Measurements from ENCODE around the gene FUCA1. TPM values are rescaled to one million over a fixed set of nuclear protein-coding genes. Genes with fewer than 3 reads are reported as not detected.

Gene FUCA1
- total RNA-seq, 3 donors from 2014 or later: 82.2 to 171 (median 159) TPM

DNA sequence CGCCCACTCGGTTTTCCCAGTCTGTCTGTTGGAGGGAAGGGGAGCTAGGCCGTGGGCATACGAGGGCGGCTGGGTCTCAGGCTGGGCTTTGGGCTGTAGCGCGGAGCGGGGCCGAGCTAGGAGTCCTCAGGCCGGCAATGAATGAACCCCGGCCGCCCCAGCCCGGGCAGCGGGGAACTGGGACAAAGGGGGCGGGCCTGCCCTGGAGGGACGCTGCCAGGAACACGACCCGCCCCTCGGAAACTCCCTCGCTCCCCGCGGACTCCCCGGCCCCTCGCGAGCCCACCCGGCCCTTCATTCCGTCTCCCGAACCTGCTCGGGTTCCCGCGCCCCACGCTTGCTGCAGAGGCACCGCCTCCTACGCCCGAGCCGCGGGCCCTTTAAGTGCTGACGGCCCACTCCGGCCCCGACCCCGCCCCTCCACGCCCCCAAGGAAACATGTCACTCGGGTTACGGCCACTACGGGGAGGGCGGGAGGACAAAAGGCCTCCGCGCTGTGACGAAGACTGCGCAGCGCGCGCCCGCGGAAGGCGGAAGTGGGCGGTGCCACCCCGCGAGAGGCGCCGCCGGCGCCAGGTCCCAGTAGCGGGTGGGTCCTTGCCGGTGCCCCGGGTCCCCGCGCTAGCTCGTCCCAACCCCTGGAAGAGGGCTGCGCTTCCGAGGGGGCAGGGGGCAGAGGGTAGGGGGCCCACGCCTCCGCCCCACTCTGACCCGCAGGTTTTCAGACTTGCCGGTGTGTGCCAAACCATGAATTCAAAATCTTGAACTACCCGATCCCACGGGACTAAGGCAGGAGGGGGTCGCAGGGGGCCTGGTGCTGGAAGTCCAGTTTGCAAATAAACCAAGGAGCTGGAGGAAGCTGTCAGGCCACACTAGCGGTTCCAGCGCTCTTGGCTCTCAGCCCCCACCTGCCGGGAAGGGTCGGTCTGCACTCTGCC, 67.4 kb downstream of the FUCA1 start, which contains the start of gene GALE:
Gene GALE (minus strand): TSS at position 355 of the 938 bp plus-strand sequence. CDS start 1,747 bp downstream, outside the sequence.
- intact Hi-C loops (cut with DNase I, micrococcal nuclease): loop anchor here in 1 of 2 donors (10.0 kb wide), 1 partner anchor 224 kb away; no protein-coding TSS in a partner anchor
- ATAC-seq: peak; percentile 86
- H3K36me3 ChIP-seq (ENCODE audit: low read depth): no peaks in the 10 kb centered on the region
- no peaks in the 10 kb centered on the region for H3K9me3 ChIP-seq
- peak; percentile 98 to 99 (median 99) for DNase-seq
- no peak for TF ChIP-seq CTCF (IDR thresholded peaks at IDR 0.05)
- peaks cover 27% of the 10 kb centered on the region for H3K4me1 ChIP-seq (ENCODE audit: low read depth)
- H3K4me3 ChIP-seq: peak within 1 kb of the TSS; percentile 90

DNA sequence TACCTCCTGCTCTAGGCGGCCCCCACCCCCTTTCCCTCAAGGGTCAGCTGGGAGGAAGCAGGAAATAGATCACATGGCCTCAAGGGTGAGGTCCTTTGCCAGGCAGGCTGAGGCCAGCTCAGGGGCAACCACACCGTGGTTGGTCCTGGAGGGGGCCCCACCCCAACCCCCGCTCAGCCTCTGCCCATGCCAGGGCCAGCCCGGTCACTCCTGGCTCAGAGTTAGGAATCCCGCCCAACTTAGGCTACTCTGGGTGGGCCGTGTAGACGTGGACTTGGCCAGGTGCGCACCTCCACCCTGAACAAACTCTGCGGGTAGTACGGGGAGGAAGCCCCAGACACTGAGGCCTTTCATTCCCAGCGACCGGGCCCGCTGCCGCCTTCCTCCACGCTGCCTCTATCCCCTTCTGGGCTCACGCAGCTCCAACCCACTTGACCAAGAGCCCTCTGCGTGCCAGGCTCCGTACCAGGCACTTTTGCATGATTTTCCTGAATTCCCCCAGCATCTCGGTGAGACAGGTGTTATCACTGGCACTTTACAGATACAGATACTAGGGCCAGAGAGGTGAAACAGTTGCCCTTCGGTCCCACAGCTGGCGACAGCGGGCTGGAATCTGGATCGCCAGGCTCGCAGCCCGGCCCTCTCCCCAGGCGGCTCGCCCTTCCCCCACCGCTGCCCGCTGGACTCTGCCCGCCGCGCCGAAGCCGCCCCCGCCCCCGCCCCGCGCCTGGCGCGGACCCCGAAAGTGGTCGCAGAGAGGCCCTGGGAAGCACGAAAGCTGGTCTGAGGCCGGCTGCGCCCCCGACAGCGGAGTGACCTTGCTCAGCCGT, 68.3 kb downstream of the FUCA1 start:
- Histone ChIP-seq H3K4me3 (peak overlapping the region; percentile 90), H3K9me3 (no peaks in the 10 kb centered on the region), H3K36me3 (ENCODE audit: low read depth) (no peaks in the 10 kb centered on the region), H3K4me1 (ENCODE audit: low read depth) (peaks cover 27% of the 10 kb centered on the region)
- no peak for TF ChIP-seq CTCF (IDR thresholded peaks at IDR 0.05)
- peak; percentile 88 to 93 (median 88) for DNase-seq
- intact Hi-C loops (cut with DNase I, micrococcal nuclease): loop anchor here in 1 of 2 donors (10.0 kb wide), 1 partner anchor 225 kb away; no protein-coding TSS in a partner anchor
- ATAC-seq: peak; percentile 73

- Histone ChIP-seq H3K9me3 (no peaks in the 10 kb centered on the region), H3K4me3 (no peak overlapping the region), H3K4me1 (ENCODE audit: low read depth) (peaks cover 27% of the 10 kb centered on the region), H3K36me3 (ENCODE audit: low read depth) (no peaks in the 10 kb centered on the region)
- TF ChIP-seq CTCF (IDR thresholded peaks at IDR 0.05): no peak
- intact Hi-C loops (cut with DNase I, micrococcal nuclease): no loop called here
- DNase-seq (no peak), ATAC-seq (no peak)
These were observed 68.9 kb downstream of the FUCA1 start for GRCh38 chr1:23799255-23799569.

- H3K9me3 ChIP-seq: no peaks in the 10 kb centered on the region
- DNase-seq: peak in 2 of 3 donors; percentile 54 to 66
- no peak for TF ChIP-seq CTCF (IDR thresholded peaks at IDR 0.05)
- intact Hi-C loops (cut with DNase I, micrococcal nuclease): no loop called here
- H3K4me3 ChIP-seq: no peak overlapping the region
- ATAC-seq: no peak
- no peaks in the 10 kb centered on the region for H3K36me3 ChIP-seq (ENCODE audit: low read depth)
- H3K4me1 ChIP-seq (ENCODE audit: low read depth): peaks cover 27% of the 10 kb centered on the region
These were observed 69.4 kb downstream of the FUCA1 start for GRCh38 chr1:23798662-23799142.
